SU-DHL-6 (cell line): ENCODE results near the gene SMIM31.

ENCODE experiments used
- H2AFZ ChIP-seq: fragments of 200-600 bp; sonication (generic); 2 replicates; pipeline ENCODE4 v1.6.1; 2014; ENCODE audit warnings: low read depth, mild to moderate bottlenecking, moderate library complexity, mixed read lengths, antibody characterized with exemption, low read length; ENCODE audit not compliant: severe bottlenecking
- H3F3A ChIP-seq: fragments of 200-600 bp; shearing (Covaris generic); 2 replicates; pipeline ENCODE4 v1.6.0; 2016; ENCODE audit warnings: antibody characterized with exemption, mild to moderate bottlenecking; ENCODE audit not compliant: insufficient read depth
- H3K27ac ChIP-seq: fragments of 200-600 bp; sonication (generic); 2 replicates; pipeline ENCODE4 v1.5.1; 2016; ENCODE audit warnings: low read depth, mild to moderate bottlenecking, low read length, moderate library complexity, mixed read lengths
- H3K27me3 ChIP-seq: fragments of 200-600 bp; sonication (generic), shearing (Covaris generic); 2 replicates; pipeline ENCODE4 v1.6.0; 2014; ENCODE audit warnings: mild to moderate bottlenecking, low read length
- H3K36me3 ChIP-seq: fragments of 200-600 bp; sonication (generic); 2 replicates; pipeline ENCODE4 v1.6.1; 2014; ENCODE audit warnings: mild to moderate bottlenecking, low read length, mixed read lengths
- H3K4me2 ChIP-seq: fragments of 300-600, 200-600 bp; shearing (Covaris generic), sonication (generic); 2 replicates; pipeline ENCODE4 v1.6.0; 2014; ENCODE audit warnings: low read length, low read depth, mild to moderate bottlenecking; ENCODE audit not compliant: poor library complexity, severe bottlenecking
- H3K4me3 ChIP-seq: fragments of 200-600 bp; sonication (generic); 2 replicates; pipeline ENCODE4 v1.5.1; 2014; ENCODE audit warnings: antibody characterized with exemption, low read length, mild to moderate bottlenecking, mixed read lengths; ENCODE audit not compliant: insufficient read depth, poor library complexity, severe bottlenecking
- H3K79me2 ChIP-seq: fragments of 200-600 bp; sonication (generic); 2 replicates; pipeline ENCODE4 v1.6.1; 2014; ENCODE audit warnings: mild to moderate bottlenecking, low read length, moderate library complexity; ENCODE audit not compliant: insufficient read depth
- H3K9ac ChIP-seq: fragments of 200-600 bp; sonication (generic); 2 replicates; pipeline ENCODE4 v1.7.0; 2014; ENCODE audit warnings: mild to moderate bottlenecking, low read length
- H3K9me2 ChIP-seq: fragments of 200-600 bp; sonication (generic); replicated peaks from 2 replicates; pipeline ENCODE4 v1.6.1; 2014; ENCODE audit warnings: low read length; ENCODE audit not compliant: insufficient read depth
- H3K9me3 ChIP-seq: fragments of 200-600 bp; sonication (generic); 2 replicates; pipeline ENCODE4 v1.6.1; 2014; ENCODE audit warnings: low read length, mixed read lengths; ENCODE audit not compliant: insufficient read depth
- H4K20me1 ChIP-seq: fragments of 200-600 bp; sonication (generic); 2 replicates; pipeline ENCODE4 v1.6.1; 2014; ENCODE audit warnings: low read depth, mild to moderate bottlenecking, antibody characterized with exemption, low read length, moderate library complexity, mixed read lengths
- EZH2phosphoT487 ChIP-seq: fragments of 200-600 bp; sonication (generic), shearing (Covaris generic); conservative IDR thresholded peaks from 2 replicates; pipeline ENCODE4 v1.6.1; 2018; ENCODE audit warnings: mild to moderate bottlenecking, antibody characterized with exemption, low read length, moderate library complexity, mixed read lengths
- TF ChIP-seq, protein P1 (sequence below): fragments of 200-600 bp; sonication (generic); IDR thresholded peaks from one replicate; pipeline ENCODE4 v1.5.1; 2017; ENCODE audit warnings: antibody characterized with exemption, mild to moderate bottlenecking, low read length, moderate library complexity; ENCODE audit not compliant: insufficient read depth, poor library complexity, severe bottlenecking

The SMIM31 gene

DNA sequence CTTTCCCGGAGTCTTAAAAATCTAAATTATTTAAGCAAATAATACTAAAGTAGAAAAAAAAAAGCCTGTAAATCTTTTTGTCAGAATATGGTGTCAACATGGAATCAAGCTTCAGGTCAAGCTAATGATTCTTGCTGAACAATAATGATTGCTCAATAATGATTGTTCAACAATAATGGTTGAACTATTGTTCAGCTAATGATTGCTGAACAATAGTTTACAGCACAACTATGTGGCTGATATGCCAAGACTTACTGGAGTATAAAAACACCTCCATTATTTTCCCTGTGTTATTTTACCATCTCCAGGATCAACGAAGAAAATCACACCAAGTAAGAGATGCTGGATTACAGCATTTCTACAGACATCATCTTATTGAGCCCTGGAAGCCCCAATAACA, 35.1 kb upstream of the SMIM31 start:
- TF ChIP-seq, protein P1, sequence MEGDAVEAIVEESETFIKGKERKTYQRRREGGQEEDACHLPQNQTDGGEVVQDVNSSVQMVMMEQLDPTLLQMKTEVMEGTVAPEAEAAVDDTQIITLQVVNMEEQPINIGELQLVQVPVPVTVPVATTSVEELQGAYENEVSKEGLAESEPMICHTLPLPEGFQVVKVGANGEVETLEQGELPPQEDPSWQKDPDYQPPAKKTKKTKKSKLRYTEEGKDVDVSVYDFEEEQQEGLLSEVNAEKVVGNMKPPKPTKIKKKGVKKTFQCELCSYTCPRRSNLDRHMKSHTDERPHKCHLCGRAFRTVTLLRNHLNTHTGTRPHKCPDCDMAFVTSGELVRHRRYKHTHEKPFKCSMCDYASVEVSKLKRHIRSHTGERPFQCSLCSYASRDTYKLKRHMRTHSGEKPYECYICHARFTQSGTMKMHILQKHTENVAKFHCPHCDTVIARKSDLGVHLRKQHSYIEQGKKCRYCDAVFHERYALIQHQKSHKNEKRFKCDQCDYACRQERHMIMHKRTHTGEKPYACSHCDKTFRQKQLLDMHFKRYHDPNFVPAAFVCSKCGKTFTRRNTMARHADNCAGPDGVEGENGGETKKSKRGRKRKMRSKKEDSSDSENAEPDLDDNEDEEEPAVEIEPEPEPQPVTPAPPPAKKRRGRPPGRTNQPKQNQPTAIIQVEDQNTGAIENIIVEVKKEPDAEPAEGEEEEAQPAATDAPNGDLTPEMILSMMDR = no peak
- no peak for TF ChIP-seq EZH2phosphoT487
- Histone ChIP-seq H3K27ac (no peak overlapping the region), H4K20me1 (no peaks in the 10 kb centered on the region), H2AFZ (no peak overlapping the region), H3K27me3 (no peaks in the 10 kb centered on the region), H3K9ac (no peak overlapping the region), H3K9me2 (no peaks in the 10 kb centered on the region), H3K9me3 (no peaks in the 10 kb centered on the region), H3K36me3 (no peaks in the 10 kb centered on the region), H3F3A (no peaks in the 10 kb centered on the region), H3K4me2 (no peak overlapping the region), H3K4me3 (no peak overlapping the region), H3K79me2 (no peaks in the 10 kb centered on the region)

- H3K27ac ChIP-seq = no peak overlapping the region
- no peak overlapping the region for H3K4me2 ChIP-seq
- no peak overlapping the region for H2AFZ ChIP-seq
- no peak overlapping the region for H3K4me3 ChIP-seq
- TF ChIP-seq, protein P1 = no peak
- no peak for TF ChIP-seq EZH2phosphoT487
- no peaks in the 10 kb centered on the region for H3K36me3 ChIP-seq
- H3K9me2 ChIP-seq = no peaks in the 10 kb centered on the region
- H4K20me1 ChIP-seq = no peaks in the 10 kb centered on the region
- no peaks in the 10 kb centered on the region for H3K27me3 ChIP-seq
- no peaks in the 10 kb centered on the region for H3K79me2 ChIP-seq
- H3K9ac ChIP-seq = no peak overlapping the region
- H3F3A ChIP-seq = no peaks in the 10 kb centered on the region
- no peaks in the 10 kb centered on the region for H3K9me3 ChIP-seq
Measured at GRCh38 chr4:164725066-164725465, 28.9 kb upstream of the SMIM31 start.

- Histone ChIP-seq H3K27me3 (no peaks in the 10 kb centered on the region), H3K36me3 (no peaks in the 10 kb centered on the region), H3K4me3 (no peak overlapping the region), H3K9ac (no peak overlapping the region), H4K20me1 (no peaks in the 10 kb centered on the region), H3K9me2 (no peaks in the 10 kb centered on the region), H3K79me2 (no peaks in the 10 kb centered on the region), H3K4me2 (no peak overlapping the region), H3K9me3 (no peaks in the 10 kb centered on the region), H3K27ac (no peak overlapping the region), H2AFZ (no peak overlapping the region), H3F3A (no peaks in the 10 kb centered on the region)
- no peak for TF ChIP-seq EZH2phosphoT487
- TF ChIP-seq, protein P1 = no peak
Measured at GRCh38 chr4:164730705-164731393, 23.1 kb upstream of the SMIM31 start.
